SK-N-SH treated with all-trans-retinoic acid at 6 μM for 48 hours (cell line): Measurements from ENCODE around the gene MAGEB17.
"Not testable (repeated sequence)": the region's sequence is repeated elsewhere in the genome, so short reads cannot be mapped to it uniquely, and the experiment has no call there.

Source experiments
- ATAC-seq: fragments of 200-7000 bp; cut with Tn5 transposase; 3 replicates; pipeline ENCODE4 v1.9.1; 2020; ENCODE audit warnings: mild to moderate bottlenecking, moderate library complexity
- BACH2 ChIP-seq: fragments of 250-450 bp; sonication (Bioruptor Pico); IDR thresholded peaks from 2 replicates; pipeline ENCODE4 v1.9.0; 2021; ENCODE audit warnings: mild to moderate bottlenecking, borderline replicate concordance
- CREB5 ChIP-seq: fragments of 250-450 bp; sonication (Bioruptor Pico); IDR thresholded peaks from 2 replicates; pipeline ENCODE4 v1.5.1; 2020; ENCODE audit warnings: low read depth, mild to moderate bottlenecking, moderate library complexity
- ESRRG ChIP-seq: fragments of 250-450 bp; sonication (Bioruptor Pico); IDR thresholded peaks from 2 replicates; pipeline ENCODE4 v1.6.1; 2021; ENCODE audit warnings: mild to moderate bottlenecking
- GLIS3 ChIP-seq: fragments of 250-450 bp; sonication (Bioruptor Pico); IDR thresholded peaks from 2 replicates; pipeline ENCODE4 v1.5.0; 2020; ENCODE audit warnings: mild to moderate bottlenecking, moderate library complexity
- ISL1 ChIP-seq: fragments of 250-450 bp; sonication (Bioruptor Pico); IDR thresholded peaks from 2 replicates; pipeline ENCODE4 v2.1.2; 2022; ENCODE audit warnings: mild to moderate bottlenecking, moderate library complexity
- OSR1 ChIP-seq: fragments of 250-450 bp; sonication (Bioruptor Pico); IDR thresholded peaks from 2 replicates; pipeline ENCODE4 v1.8.0; 2022; ENCODE audit warnings: moderate library complexity, mild to moderate bottlenecking, inconsistent platforms
- POU6F1 ChIP-seq: fragments of 250-450 bp; sonication (Bioruptor Pico); IDR thresholded peaks from 2 replicates; pipeline ENCODE4 v1.8.0; 2021; ENCODE audit warnings: low read depth, mild to moderate bottlenecking, moderate library complexity, borderline replicate concordance
- PPARA ChIP-seq: fragments of 250-450 bp; sonication (Bioruptor Pico); IDR thresholded peaks from 2 replicates; pipeline ENCODE4 v1.5.0; 2020; ENCODE audit warnings: mild to moderate bottlenecking, borderline replicate concordance
- RARB ChIP-seq: fragments of 250-450 bp; sonication (Bioruptor Pico); IDR thresholded peaks from 2 replicates; pipeline ENCODE4 v1.8.0; 2021; ENCODE audit warnings: mild to moderate bottlenecking, moderate library complexity
- SNAI2 ChIP-seq: fragments of 250-450 bp; sonication (Bioruptor Pico); IDR thresholded peaks from 2 replicates; pipeline ENCODE4 v1.5.0; 2020; ENCODE audit warnings: mild to moderate bottlenecking, moderate library complexity
- TCF4 ChIP-seq: fragments of 250-450 bp; sonication (Bioruptor Pico); IDR thresholded peaks from 2 replicates; pipeline ENCODE4 v1.8.0; 2021; ENCODE audit warnings: mild to moderate bottlenecking, moderate library complexity, borderline replicate concordance
- TOX ChIP-seq: fragments of 250-450 bp; sonication (Bioruptor Pico); IDR thresholded peaks from 2 replicates; pipeline ENCODE4 v1.8.0; 2021; ENCODE audit warnings: mild to moderate bottlenecking, moderate library complexity, borderline replicate concordance
- TSHZ2 ChIP-seq: fragments of 250-450 bp; sonication (Bioruptor Pico); IDR thresholded peaks from 2 replicates; pipeline ENCODE4 v1.5.0; 2020; ENCODE audit warnings: mild to moderate bottlenecking, moderate library complexity
- ZC3H10 ChIP-seq: fragments of 250-450 bp; sonication (Bioruptor Pico); IDR thresholded peaks from 2 replicates; pipeline ENCODE4 v1.5.1; 2021; ENCODE audit warnings: mild to moderate bottlenecking, moderate library complexity
- ZFP30 ChIP-seq: fragments of 450-650 bp; formaldehyde crosslinking; IDR thresholded peaks from 2 replicates; pipeline ENCODE4 v1.5.0; 2022; ENCODE audit warnings: mild to moderate bottlenecking, moderate library complexity
- ZNF565 ChIP-seq: fragments of 450-650 bp; formaldehyde crosslinking; conservative IDR thresholded peaks from 2 replicates; pipeline ENCODE4 v1.5.0; 2020; ENCODE audit warnings: low read depth, mild to moderate bottlenecking, moderate library complexity
- ZNF70 ChIP-seq: fragments of 450-650 bp; formaldehyde crosslinking; IDR thresholded peaks from 2 replicates; pipeline ENCODE4 v1.5.0; 2020; ENCODE audit warnings: mild to moderate bottlenecking, moderate library complexity
- ZNF8 ChIP-seq: fragments of 450-650 bp; formaldehyde crosslinking; IDR thresholded peaks from 2 replicates; pipeline ENCODE4 v1.5.0; 2020; ENCODE audit warnings: mild to moderate bottlenecking, moderate library complexity
- TF ChIP-seq, protein P1 (sequence below): fragments of 250-450 bp; sonication (Bioruptor Pico); IDR thresholded peaks from 2 replicates; pipeline ENCODE4 v1.8.0; 2020; ENCODE audit warnings: mild to moderate bottlenecking, moderate library complexity, borderline replicate concordance

The MAGEB17 gene

GRCh38 chrX:16145093-16145492, 22.2 kb upstream of the MAGEB17 start:
- ATAC-seq, result not testable (repeated sequence)
- TF ChIP-seq ZNF8 (CRISPR knock-in tag), result peak; percentile 64
- TF ChIP-seq, all 23 proteins: peak for 1; not testable (repeated sequence) for 22

- no peak for TF ChIP-seq ZC3H10 (CRISPR knock-in tag)
- no peak for TF ChIP-seq RARB (CRISPR knock-in tag)
- no peak for TF ChIP-seq PPARA
- no peak for TF ChIP-seq ISL1
- TF ChIP-seq TOX (CRISPR knock-in tag), result no peak
- no peak for TF ChIP-seq ZNF8 (CRISPR knock-in tag)
- TF ChIP-seq POU6F1, result no peak
- TF ChIP-seq TCF4 (CRISPR knock-in tag), result no peak
- TF ChIP-seq CREB5 (CRISPR knock-in tag), result no peak
- TF ChIP-seq SNAI2 (CRISPR knock-in tag), result no peak
- no peak for TF ChIP-seq ZNF565 (CRISPR knock-in tag)
- TF ChIP-seq, protein P1, sequence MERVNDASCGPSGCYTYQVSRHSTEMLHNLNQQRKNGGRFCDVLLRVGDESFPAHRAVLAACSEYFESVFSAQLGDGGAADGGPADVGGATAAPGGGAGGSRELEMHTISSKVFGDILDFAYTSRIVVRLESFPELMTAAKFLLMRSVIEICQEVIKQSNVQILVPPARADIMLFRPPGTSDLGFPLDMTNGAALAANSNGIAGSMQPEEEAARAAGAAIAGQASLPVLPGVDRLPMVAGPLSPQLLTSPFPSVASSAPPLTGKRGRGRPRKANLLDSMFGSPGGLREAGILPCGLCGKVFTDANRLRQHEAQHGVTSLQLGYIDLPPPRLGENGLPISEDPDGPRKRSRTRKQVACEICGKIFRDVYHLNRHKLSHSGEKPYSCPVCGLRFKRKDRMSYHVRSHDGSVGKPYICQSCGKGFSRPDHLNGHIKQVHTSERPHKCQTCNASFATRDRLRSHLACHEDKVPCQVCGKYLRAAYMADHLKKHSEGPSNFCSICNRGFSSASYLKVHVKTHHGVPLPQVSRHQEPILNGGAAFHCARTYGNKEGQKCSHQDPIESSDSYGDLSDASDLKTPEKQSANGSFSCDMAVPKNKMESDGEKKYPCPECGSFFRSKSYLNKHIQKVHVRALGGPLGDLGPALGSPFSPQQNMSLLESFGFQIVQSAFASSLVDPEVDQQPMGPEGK (CRISPR knock-in tag), result no peak
- TF ChIP-seq OSR1 (CRISPR knock-in tag), result no peak
- TF ChIP-seq TSHZ2, result no peak
- TF ChIP-seq ESRRG (CRISPR knock-in tag), result no peak
- TF ChIP-seq GLIS3, result no peak
- no peak for TF ChIP-seq ZNF70 (CRISPR knock-in tag)
- no peak for ATAC-seq
These were observed 21.6 kb upstream of the MAGEB17 start for GRCh38 chrX:16145656-16146055.

DNA sequence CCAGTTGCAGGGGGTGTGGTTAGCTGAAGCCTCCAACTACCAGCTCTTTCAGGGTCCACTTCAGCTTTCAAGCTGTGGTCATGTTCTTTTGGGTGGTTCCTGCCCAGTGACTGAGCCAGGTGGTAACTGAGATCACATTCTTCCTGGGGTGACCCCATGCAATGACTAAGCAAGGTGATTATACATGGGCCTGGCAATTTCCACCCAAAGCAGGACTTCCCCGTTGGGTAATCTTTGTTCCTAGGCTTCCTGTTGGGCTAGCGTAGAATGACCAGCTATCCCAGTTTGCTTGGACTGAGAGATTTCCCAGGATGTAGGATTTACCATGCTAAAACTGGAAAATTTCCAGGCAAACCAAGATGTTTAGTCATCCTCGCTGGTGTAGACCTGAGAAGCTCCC, 18.4 kb upstream of the MAGEB17 start:
- ATAC-seq, result no peak
- TF ChIP-seq ZNF70 (CRISPR knock-in tag), result no peak
- TF ChIP-seq ZNF8 (CRISPR knock-in tag), result no peak
- no peak for TF ChIP-seq BACH2 (CRISPR knock-in tag)
- no peak for TF ChIP-seq ZFP30 (CRISPR knock-in tag)
- no peak for TF ChIP-seq ZNF565 (CRISPR knock-in tag)
- no peak for TF ChIP-seq ESRRG (CRISPR knock-in tag)
- no peak for TF ChIP-seq ISL1
- TF ChIP-seq POU6F1, result no peak
- no peak for TF ChIP-seq TSHZ2
- no peak for TF ChIP-seq GLIS3
- no peak for TF ChIP-seq ZC3H10 (CRISPR knock-in tag)
- TF ChIP-seq SNAI2 (CRISPR knock-in tag), result no peak
